ENCODE data around the gene MITF. TPM values are rescaled to one million over a fixed set of nuclear protein-coding genes. Genes with fewer than 3 reads are reported as not detected.

Gene MITF
- total and polyA plus RNA-seq, 4 donors: 0.91 to 2.9 (median 2.3) TPM

- Histone ChIP-seq H3K9ac (ENCODE audit: low read depth in 1 of 2, low read length in 2 of 2) (no peak overlapping the region), H3K36me3 (ENCODE audit: control insufficient read depth in 4 of 4, insufficient read depth in 3 of 4, low read depth in 1 of 4, low read length in 3 of 4) (no peaks in the 10 kb centered on the region), H3K27ac (ENCODE audit: low read depth in 1 of 2, low read length in 2 of 2) (no peak overlapping the region), H3K9me3 (ENCODE audit: control insufficient read depth in 4 of 4, low read length in 3 of 4) (no peaks in the 10 kb centered on the region), H3K4me3 (ENCODE audit: low read depth in 1 of 3, low read length in 3 of 3) (no peak overlapping the region), H3K4me1 (ENCODE audit: control insufficient read depth in 4 of 4, insufficient read depth in 4 of 4, low read length in 3 of 4) (no peaks in the 10 kb centered on the region), H3K27me3 (ENCODE audit: control insufficient read depth in 4 of 4, insufficient read depth in 4 of 4, low read length in 3 of 4) (peaks cover 0 to 3% (median 0%) of the 10 kb centered on the region in 4 donors)
- DNase-seq (ENCODE audit: low spot score): no peak
- 81% methylated on average over 5 of the region's 5 CpGs for WGBS
- no peak for TF ChIP-seq ZBTB33 (IDR thresholded peaks at IDR 0.05)
- no peak for TF ChIP-seq HNF4A (conservative IDR thresholded peaks at IDR 0.05)
- no peak for TF ChIP-seq SP1 (IDR thresholded peaks at IDR 0.05)
- TF ChIP-seq FOXA2 (IDR thresholded peaks at IDR 0.05): no peak
- TF ChIP-seq GABPA (IDR thresholded peaks at IDR 0.05 in 1 of 2, conservative IDR thresholded peaks at IDR 0.05 in 1 of 2): no peak
- TF ChIP-seq FOXA1 (IDR thresholded peaks at IDR 0.05): no peak
- TF ChIP-seq, protein P1, sequence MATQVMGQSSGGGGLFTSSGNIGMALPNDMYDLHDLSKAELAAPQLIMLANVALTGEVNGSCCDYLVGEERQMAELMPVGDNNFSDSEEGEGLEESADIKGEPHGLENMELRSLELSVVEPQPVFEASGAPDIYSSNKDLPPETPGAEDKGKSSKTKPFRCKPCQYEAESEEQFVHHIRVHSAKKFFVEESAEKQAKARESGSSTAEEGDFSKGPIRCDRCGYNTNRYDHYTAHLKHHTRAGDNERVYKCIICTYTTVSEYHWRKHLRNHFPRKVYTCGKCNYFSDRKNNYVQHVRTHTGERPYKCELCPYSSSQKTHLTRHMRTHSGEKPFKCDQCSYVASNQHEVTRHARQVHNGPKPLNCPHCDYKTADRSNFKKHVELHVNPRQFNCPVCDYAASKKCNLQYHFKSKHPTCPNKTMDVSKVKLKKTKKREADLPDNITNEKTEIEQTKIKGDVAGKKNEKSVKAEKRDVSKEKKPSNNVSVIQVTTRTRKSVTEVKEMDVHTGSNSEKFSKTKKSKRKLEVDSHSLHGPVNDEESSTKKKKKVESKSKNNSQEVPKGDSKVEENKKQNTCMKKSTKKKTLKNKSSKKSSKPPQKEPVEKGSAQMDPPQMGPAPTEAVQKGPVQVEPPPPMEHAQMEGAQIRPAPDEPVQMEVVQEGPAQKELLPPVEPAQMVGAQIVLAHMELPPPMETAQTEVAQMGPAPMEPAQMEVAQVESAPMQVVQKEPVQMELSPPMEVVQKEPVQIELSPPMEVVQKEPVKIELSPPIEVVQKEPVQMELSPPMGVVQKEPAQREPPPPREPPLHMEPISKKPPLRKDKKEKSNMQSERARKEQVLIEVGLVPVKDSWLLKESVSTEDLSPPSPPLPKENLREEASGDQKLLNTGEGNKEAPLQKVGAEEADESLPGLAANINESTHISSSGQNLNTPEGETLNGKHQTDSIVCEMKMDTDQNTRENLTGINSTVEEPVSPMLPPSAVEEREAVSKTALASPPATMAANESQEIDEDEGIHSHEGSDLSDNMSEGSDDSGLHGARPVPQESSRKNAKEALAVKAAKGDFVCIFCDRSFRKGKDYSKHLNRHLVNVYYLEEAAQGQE (IDR thresholded peaks at IDR 0.05): no peak
- no peak for TF ChIP-seq YY1 (IDR thresholded peaks at IDR 0.05)
- TF ChIP-seq TAF1 (conservative IDR thresholded peaks at IDR 0.05): no peak
- no peak for TF ChIP-seq RXRA (IDR thresholded peaks at IDR 0.05)
- TF ChIP-seq MAX (IDR thresholded peaks at IDR 0.05): no peak
- no peak for TF ChIP-seq ATF3 (IDR thresholded peaks at IDR 0.05)
- no peak for TF ChIP-seq RAD21 (IDR thresholded peaks at IDR 0.05)
- no peak for TF ChIP-seq HNF4G (IDR thresholded peaks at IDR 0.05)
- TF ChIP-seq EGR1 (IDR thresholded peaks at IDR 0.05; ENCODE audit: low read depth in 2 of 2): no peak
These were observed 27.0 kb upstream of the MITF start for GRCh38 chr3:69712269-69712668.

- DNase-seq (ENCODE audit: low spot score): no peak
- Histone ChIP-seq H3K27me3 (ENCODE audit: control insufficient read depth in 4 of 4, insufficient read depth in 4 of 4, low read length in 3 of 4) (peaks cover 0 to 3% (median 0%) of the 10 kb centered on the region in 4 donors), H3K4me3 (ENCODE audit: low read depth in 1 of 3, low read length in 3 of 3) (no peak overlapping the region), H3K9ac (ENCODE audit: low read depth in 1 of 2, low read length in 2 of 2) (no peak overlapping the region), H3K36me3 (ENCODE audit: control insufficient read depth in 4 of 4, insufficient read depth in 3 of 4, low read depth in 1 of 4, low read length in 3 of 4) (no peaks in the 10 kb centered on the region), H3K4me1 (ENCODE audit: control insufficient read depth in 4 of 4, insufficient read depth in 4 of 4, low read length in 3 of 4) (no peaks in the 10 kb centered on the region), H3K9me3 (ENCODE audit: control insufficient read depth in 4 of 4, low read length in 3 of 4) (no peaks in the 10 kb centered on the region), H3K27ac (ENCODE audit: low read depth in 1 of 2, low read length in 2 of 2) (no peak overlapping the region)
- 59% methylated on average over 4 of the region's 4 CpGs for WGBS
- TF ChIP-seq HNF4A (conservative IDR thresholded peaks at IDR 0.05) (no peak), NR2F2 (IDR thresholded peaks at IDR 0.05) (no peak), EGR1 (IDR thresholded peaks at IDR 0.05; ENCODE audit: low read depth in 2 of 2) (no peak), JUND (IDR thresholded peaks at IDR 0.05) (no peak), GABPA (IDR thresholded peaks at IDR 0.05 in 1 of 2, conservative IDR thresholded peaks at IDR 0.05 in 1 of 2) (no peak), ATF3 (IDR thresholded peaks at IDR 0.05) (no peak)
These were observed 26.3 kb upstream of the MITF start for GRCh38 chr3:69712933-69713332.
